OCI-LY7 (cell line): ENCODE data around the gene H1-8. TPM values are rescaled to one million over a fixed set of nuclear protein-coding genes. Genes with fewer than 3 reads are reported as not detected.
"Not testable (repeated sequence)": the region's sequence is repeated elsewhere in the genome, so short reads cannot be mapped to it uniquely, and the experiment has no call there.

Experiments
- BruUV-seq: library from RNA; stranded (reverse); fragments of 400-500 nt; replicated peaks from 2 replicates; lab custom pipeline; 2021; lab: Mats Ljungman, UMichigan
- CTCF ChIA-PET: fragments of 300-600 bp; sonication (Branson Sonifier 250); formaldehyde crosslinking; loops from one replicate; lab custom pipeline; 2022; ENCODE audit warnings: antibody characterized with exemption; ENCODE audit not compliant: unreplicated experiment; lab: Charles Lee
- POLR2A ChIA-PET: fragments of 300-600 bp; sonication (Branson Sonifier 250); formaldehyde crosslinking; loops from one replicate; lab custom pipeline; 2022; ENCODE audit warnings: antibody characterized with exemption; lab: Charles Lee
- DNase-seq: peaks from one replicate; pipeline ENCODE4 v3.0.0-alpha.2; 2015; ENCODE audit warnings: low spot score
- H2AFZ ChIP-seq: fragments of 200-600 bp; sonication (generic), shearing (Covaris generic); 2 replicates; pipeline ENCODE4 v1.6.1; 2014; ENCODE audit warnings: mild to moderate bottlenecking, antibody characterized with exemption, low read length, moderate library complexity
- H3K27ac ChIP-seq: fragments of 200-600 bp; sonication (generic); 2 replicates; pipeline ENCODE4 v1.5.1; 2014; ENCODE audit warnings: mixed run types, low read depth, mild to moderate bottlenecking, moderate library complexity, low read length, inconsistent platforms; ENCODE audit not compliant: poor library complexity, severe bottlenecking
- H3K36me3 ChIP-seq: fragments of 200-600 bp; sonication (generic); 2 replicates; pipeline ENCODE4 v1.6.1; 2014; ENCODE audit warnings: mild to moderate bottlenecking, antibody characterized with exemption, low read length, moderate library complexity, mixed read lengths; ENCODE audit not compliant: insufficient read depth
- H3K4me1 ChIP-seq: fragments of 200-600 bp; sonication (generic); 2 replicates; pipeline ENCODE4 v1.5.1; 2014; ENCODE audit warnings: mild to moderate bottlenecking, low read length; ENCODE audit not compliant: insufficient read depth, poor library complexity, severe bottlenecking
- H3K4me2 ChIP-seq: fragments of 200-600 bp; sonication (generic); 2 replicates; pipeline ENCODE4 v1.6.1; 2014; ENCODE audit warnings: mild to moderate bottlenecking, low read length
- H3K4me3 ChIP-seq: fragments of 200-600 bp; sonication (generic); 2 replicates; pipeline ENCODE4 v1.5.1; 2014; ENCODE audit warnings: mild to moderate bottlenecking, low read depth, low read length; ENCODE audit not compliant: poor library complexity, severe bottlenecking
- H3K79me2 ChIP-seq: fragments of 200-600 bp; sonication (generic); 2 replicates; pipeline ENCODE4 v1.6.1; 2016; ENCODE audit warnings: low read depth, mild to moderate bottlenecking, low read length, moderate library complexity, mixed read lengths; ENCODE audit not compliant: insufficient read depth
- H3K9me2 ChIP-seq: fragments of 200-600 bp; sonication (generic); 2 replicates; pipeline ENCODE4 v1.6.1; 2016; ENCODE audit warnings: mild to moderate bottlenecking, low read length, mixed read lengths; ENCODE audit not compliant: insufficient read depth
- H3K9me3 ChIP-seq: fragments of 200-600 bp; sonication (generic); 2 replicates; pipeline ENCODE4 v1.6.1; 2014; ENCODE audit warnings: mild to moderate bottlenecking, mixed run types, low read length, mixed read lengths
- H4K20me1 ChIP-seq: fragments of 200-600 bp; sonication (generic); 2 replicates; pipeline ENCODE4 v1.6.1; 2014; ENCODE audit warnings: mild to moderate bottlenecking, antibody characterized with exemption, low read length, moderate library complexity, mixed read lengths; ENCODE audit not compliant: insufficient read depth
- EZH2phosphoT487 ChIP-seq: fragments of 200-600 bp; sonication (generic); IDR thresholded peaks from 2 replicates; pipeline ENCODE4 v1.6.1; 2018; ENCODE audit warnings: low read depth, borderline replicate concordance, mild to moderate bottlenecking, mixed run types, antibody characterized with exemption, low read length, moderate library complexity, mixed read lengths
- intact Hi-C: fragments of 100-400 bp; cut with micrococcal nuclease; formaldehyde crosslinking; loops from one replicate; pipeline ENCODE4 v1.10.0; 2022; ENCODE audit not compliant: unreplicated experiment
- total RNA-seq, 2 experiments: library from RNA; depleted of rRNA in 1 of 2; stranded (reverse); fragments of >200 nt in 1 of 2; shearing (Covaris generic) in 1 of 2; gene quantifications; 2 replicates each; pipeline ENCODE4 v1.2.3, GENCODE V29; 2014 to 2022
- TF ChIP-seq, protein P1 (sequence below): fragments of 200-600 bp; sonication (generic); conservative IDR thresholded peaks from 2 replicates; pipeline ENCODE4 v1.5.1; 2014; ENCODE audit warnings: mild to moderate bottlenecking, antibody characterized with exemption, low read length, moderate library complexity, mixed read lengths

Gene H1-8
- total RNA-seq, 2 experiments from 2014 or later = not detected

DNA sequence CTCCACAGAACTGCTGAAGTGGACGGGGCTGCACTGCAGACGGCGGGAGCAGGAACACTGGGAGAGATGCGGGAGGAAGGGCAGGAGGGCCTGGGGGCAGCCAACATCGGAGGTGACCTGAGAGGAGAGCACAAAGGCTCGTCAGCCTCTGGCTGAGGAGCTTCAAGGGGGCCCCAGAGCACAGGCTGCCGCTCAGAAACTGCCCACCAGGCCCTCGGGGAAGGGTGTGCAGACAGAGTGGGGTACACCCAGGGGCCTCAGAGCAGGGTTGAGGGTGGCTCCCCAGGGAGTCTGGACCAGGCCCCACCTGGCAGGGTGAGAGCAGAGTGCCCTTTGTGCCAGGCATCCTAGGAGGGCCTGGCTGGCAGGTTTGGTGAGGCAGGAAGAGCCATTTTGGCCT lies 29.3 kb upstream of the H1-8 start:
- Histone ChIP-seq H3K4me2 (no peak overlapping the region), H3K4me1 (no peaks in the 10 kb centered on the region), H4K20me1 (no peaks in the 10 kb centered on the region), H3K4me3 (no peak overlapping the region), H3K9me2 (no peaks in the 10 kb centered on the region), H2AFZ (no peak overlapping the region), H3K79me2 (no peaks in the 10 kb centered on the region), H3K27ac (no peak overlapping the region), H3K36me3 (no peaks in the 10 kb centered on the region), H3K9me3 (no peaks in the 10 kb centered on the region)
- POLR2A ChIA-PET = no interaction called here
- BruUV-seq = no TSS peak
- no peak for TF ChIP-seq EZH2phosphoT487
- TF ChIP-seq, protein P1, sequence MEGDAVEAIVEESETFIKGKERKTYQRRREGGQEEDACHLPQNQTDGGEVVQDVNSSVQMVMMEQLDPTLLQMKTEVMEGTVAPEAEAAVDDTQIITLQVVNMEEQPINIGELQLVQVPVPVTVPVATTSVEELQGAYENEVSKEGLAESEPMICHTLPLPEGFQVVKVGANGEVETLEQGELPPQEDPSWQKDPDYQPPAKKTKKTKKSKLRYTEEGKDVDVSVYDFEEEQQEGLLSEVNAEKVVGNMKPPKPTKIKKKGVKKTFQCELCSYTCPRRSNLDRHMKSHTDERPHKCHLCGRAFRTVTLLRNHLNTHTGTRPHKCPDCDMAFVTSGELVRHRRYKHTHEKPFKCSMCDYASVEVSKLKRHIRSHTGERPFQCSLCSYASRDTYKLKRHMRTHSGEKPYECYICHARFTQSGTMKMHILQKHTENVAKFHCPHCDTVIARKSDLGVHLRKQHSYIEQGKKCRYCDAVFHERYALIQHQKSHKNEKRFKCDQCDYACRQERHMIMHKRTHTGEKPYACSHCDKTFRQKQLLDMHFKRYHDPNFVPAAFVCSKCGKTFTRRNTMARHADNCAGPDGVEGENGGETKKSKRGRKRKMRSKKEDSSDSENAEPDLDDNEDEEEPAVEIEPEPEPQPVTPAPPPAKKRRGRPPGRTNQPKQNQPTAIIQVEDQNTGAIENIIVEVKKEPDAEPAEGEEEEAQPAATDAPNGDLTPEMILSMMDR = no peak
- intact Hi-C loops = no loop called here
- CTCF ChIA-PET = no interaction called here
- DNase-seq = no peak

DNA sequence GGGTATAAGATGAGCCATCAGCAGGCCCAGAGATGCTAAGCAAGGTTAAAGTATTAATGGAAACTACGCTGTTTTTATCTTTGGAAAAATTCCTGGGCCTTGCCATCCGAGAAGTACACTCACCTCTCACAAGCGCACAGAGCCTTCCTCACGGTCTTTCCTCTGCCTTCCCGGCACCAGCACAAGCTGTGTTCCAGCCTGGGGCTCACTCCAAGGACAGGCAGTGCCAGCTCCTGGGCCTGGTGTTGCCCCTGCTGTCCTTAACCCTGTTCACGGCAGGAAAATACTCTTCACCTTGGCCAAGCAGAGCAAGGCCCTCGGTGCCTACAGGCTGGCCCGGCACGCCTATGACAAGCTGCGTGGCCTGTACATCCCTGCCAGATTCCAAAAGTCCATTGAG lies 28.9 kb upstream of the H1-8 start:
- ChIA-PET POLR2A (no interaction called here), CTCF (no interaction called here)
- H3K4me2 ChIP-seq = no peak overlapping the region
- DNase-seq = no peak
- H3K9me3 ChIP-seq = no peaks in the 10 kb centered on the region
- no peak overlapping the region for H2AFZ ChIP-seq
- no peaks in the 10 kb centered on the region for H3K79me2 ChIP-seq
- no peaks in the 10 kb centered on the region for H3K36me3 ChIP-seq
- intact Hi-C loops = no loop called here
- H3K9me2 ChIP-seq = no peaks in the 10 kb centered on the region
- BruUV-seq = no TSS peak
- H3K4me3 ChIP-seq = no peak overlapping the region
- TF ChIP-seq EZH2phosphoT487 = no peak
- TF ChIP-seq, protein P1 = no peak
- no peaks in the 10 kb centered on the region for H3K4me1 ChIP-seq
- no peaks in the 10 kb centered on the region for H4K20me1 ChIP-seq
- H3K27ac ChIP-seq = no peak overlapping the region

DNA sequence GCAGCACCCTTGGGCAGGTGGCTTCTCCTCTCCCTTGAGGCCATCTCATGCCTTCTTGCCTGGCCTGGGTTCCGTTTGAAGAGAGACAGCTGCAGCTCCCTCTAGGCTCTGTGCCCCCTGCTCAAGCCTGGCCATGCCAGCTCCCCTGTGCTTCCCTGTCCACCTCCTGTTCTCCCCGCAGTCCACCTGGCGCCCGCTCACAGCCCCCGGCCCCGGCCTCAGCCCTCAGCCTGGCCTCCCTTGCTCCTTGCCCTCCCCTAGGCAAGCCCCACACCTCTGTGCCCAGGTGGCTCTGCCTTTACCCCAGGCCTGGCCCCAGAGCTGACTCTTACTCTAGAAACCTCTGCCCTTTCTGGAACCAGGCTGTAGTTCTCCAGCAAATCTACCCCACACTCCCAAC lies 28.4 kb upstream of the H1-8 start:
- no peak overlapping the region for H3K4me2 ChIP-seq
- TF ChIP-seq, protein P1 = no peak
- TF ChIP-seq EZH2phosphoT487 = no peak
- POLR2A ChIA-PET = no interaction called here
- no TSS peak for BruUV-seq
- H3K4me3 ChIP-seq = no peak overlapping the region
- no peaks in the 10 kb centered on the region for H3K36me3 ChIP-seq
- no peaks in the 10 kb centered on the region for H3K4me1 ChIP-seq
- no peaks in the 10 kb centered on the region for H3K9me2 ChIP-seq
- DNase-seq = no peak
- H3K9me3 ChIP-seq = no peaks in the 10 kb centered on the region
- no peak overlapping the region for H3K27ac ChIP-seq
- CTCF ChIA-PET = no interaction called here
- H3K79me2 ChIP-seq = no peaks in the 10 kb centered on the region
- no peak overlapping the region for H2AFZ ChIP-seq
- no peaks in the 10 kb centered on the region for H4K20me1 ChIP-seq
- intact Hi-C loops = no loop called here

DNA sequence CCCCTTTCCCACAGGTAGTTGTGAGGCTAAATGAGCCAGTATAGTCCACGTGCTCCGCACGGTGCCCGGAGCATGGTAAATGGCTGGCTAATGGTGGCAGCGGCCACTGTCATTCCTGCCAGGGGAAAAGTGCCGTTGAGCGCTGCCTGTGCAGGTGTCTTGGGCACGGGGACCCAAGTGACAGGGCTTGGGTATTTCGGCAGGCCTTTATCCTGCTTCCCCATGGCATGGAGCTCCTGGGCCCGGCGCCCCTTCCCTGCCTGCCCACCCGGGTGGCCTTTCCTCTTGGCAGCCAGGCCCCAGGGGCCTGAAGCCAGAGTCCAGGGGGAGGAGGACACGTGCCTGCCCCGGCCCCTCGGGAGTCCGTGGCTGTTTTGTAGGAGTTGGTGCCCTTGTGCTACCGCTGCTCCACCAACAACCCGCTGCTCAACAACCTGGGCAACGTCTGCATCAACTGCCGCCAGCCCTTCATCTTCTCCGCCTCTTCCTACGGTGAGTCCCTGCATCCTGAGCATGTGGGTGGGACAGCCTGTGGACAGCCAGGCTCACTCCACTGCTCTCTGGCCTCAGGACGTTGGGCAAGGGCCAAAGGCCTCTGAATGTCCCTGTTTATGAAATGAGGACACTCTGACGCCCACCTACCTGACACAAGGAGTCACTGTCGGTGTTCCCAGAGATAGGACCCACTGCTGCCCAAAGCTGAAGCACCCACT lies 27.7 kb upstream of the H1-8 start:
- H3K4me1 ChIP-seq, H3K9me2 ChIP-seq, H3K79me2 ChIP-seq, POLR2A ChIA-PET, H3K9me3 ChIP-seq, CTCF ChIA-PET, H2AFZ ChIP-seq, H3K27ac ChIP-seq, intact Hi-C loops, H3K4me2 ChIP-seq, BruUV-seq, H4K20me1 ChIP-seq, DNase-seq, H3K4me3 ChIP-seq, H3K36me3 ChIP-seq: not testable (repeated sequence)
